GM12873 (cell line): Measurements from ENCODE around the gene CTNND2.

ENCODE experiments used
- TF ChIP-seq, protein P1 (sequence below): IDR thresholded peaks from 2 replicates; pipeline ENCODE4 v1.5.1; 2012; ENCODE audit warnings: low read depth, mild to moderate bottlenecking, moderate library complexity, low read length, control low read depth; ENCODE audit not compliant: insufficient read depth; ENCODE audit errors: missing control alignments

CTNND2 gene

DNA sequence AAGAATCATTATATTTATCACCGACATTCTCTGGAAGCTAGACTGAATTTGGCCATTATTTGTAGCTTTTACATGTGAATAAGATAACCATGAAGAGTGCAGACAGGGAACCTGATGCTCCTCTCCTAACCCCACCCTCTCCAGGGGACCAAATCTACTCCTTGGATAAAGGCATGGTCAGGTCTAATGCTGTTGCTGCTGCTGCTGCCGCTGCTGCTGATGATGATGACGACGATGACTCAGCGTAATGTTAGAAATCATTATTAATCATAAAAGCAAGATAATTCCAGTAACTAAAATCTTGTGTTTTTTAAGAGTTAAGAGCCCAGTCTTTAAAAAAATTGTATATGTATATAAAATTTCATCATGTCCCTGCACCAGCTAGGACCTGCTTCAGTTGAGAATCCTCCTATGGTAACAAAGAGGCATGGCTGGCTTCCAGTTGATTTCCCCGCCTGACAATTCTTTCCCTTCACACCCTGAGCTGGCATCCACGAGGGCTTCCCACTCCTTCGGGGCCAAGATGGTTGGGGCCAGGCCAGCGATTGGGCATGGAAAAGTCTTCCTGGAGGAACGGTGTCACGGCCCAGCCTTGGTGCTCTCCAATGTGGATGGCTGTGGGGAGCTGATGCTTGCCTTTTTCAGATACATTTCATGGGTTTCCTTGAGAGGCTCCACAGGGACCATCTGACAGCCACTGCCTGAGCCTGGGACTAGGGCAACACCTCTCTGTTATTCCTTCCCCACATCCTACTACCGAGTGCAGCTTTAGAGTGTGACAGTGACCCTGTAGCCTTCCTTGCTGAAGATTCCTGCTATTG is 400.0 kb downstream of the CTNND2 start:
- TF ChIP-seq, protein P1, sequence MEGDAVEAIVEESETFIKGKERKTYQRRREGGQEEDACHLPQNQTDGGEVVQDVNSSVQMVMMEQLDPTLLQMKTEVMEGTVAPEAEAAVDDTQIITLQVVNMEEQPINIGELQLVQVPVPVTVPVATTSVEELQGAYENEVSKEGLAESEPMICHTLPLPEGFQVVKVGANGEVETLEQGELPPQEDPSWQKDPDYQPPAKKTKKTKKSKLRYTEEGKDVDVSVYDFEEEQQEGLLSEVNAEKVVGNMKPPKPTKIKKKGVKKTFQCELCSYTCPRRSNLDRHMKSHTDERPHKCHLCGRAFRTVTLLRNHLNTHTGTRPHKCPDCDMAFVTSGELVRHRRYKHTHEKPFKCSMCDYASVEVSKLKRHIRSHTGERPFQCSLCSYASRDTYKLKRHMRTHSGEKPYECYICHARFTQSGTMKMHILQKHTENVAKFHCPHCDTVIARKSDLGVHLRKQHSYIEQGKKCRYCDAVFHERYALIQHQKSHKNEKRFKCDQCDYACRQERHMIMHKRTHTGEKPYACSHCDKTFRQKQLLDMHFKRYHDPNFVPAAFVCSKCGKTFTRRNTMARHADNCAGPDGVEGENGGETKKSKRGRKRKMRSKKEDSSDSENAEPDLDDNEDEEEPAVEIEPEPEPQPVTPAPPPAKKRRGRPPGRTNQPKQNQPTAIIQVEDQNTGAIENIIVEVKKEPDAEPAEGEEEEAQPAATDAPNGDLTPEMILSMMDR, result no peak

DNA sequence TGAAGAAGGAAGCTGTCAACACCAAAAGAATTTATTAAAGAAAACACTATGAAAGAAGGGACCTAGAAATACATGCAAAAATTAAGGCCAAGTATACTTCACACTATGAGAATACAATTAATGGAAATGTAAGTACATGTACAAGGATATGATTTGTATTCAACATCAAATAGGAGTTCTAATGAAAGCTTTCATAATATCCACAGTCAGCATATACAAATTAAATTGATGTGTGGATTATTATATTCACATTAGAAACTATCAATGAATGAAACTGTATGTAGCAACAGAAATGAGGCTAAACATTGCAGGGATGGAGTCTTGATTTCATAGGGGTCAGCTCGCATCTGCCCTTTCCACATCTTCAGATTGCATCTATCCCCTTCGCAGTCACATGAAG is 401.5 kb downstream of the CTNND2 start:
- TF ChIP-seq, protein P1, result no peak

DNA sequence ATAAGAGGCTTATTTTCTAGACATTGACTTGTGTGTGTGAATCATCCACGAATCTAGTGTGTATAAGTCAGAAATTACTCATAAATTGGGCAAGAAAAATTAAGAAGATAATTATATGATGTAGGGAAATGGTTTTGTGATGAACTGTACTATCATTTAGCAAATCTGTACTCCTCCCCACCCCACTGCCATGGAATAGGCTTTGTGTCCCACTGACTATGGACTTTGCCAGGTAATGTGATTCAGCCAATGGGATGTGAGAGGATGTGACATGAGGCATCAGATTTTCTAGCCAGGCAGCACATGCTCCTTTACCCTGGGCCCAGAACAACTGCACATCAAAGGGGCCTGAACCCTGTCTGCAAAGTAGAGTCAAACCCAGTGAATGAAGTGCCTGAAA is 406.6 kb downstream of the CTNND2 start:
- TF ChIP-seq, protein P1, result no peak

DNA sequence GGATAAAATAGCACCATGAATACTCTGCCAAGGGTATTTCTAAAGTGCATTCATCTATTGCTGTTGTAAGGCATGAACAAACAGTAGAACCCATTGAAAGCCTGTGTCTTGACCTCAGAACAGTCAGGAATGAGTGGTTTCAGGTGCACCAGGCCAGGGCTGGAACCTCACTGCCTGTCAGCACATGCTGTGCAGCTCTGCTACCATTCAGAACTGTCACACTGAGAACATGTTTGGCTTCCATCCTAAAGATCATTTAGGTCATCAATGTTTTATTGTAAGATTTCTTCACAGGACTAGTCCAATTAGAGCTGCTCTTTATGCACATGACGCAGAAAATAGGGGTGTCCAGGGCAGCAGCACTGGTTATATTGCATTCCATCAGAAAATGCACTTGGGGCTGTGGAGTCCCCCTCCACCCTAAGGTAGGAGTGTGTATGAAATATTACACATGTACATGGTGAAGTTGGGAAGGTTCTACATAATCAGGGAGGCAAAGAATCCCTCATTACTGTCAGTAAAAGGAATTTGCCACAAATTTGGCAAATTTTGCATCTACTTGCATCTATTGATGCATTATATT is 408.0 kb downstream of the CTNND2 start:
- TF ChIP-seq, protein P1, result no peak

DNA sequence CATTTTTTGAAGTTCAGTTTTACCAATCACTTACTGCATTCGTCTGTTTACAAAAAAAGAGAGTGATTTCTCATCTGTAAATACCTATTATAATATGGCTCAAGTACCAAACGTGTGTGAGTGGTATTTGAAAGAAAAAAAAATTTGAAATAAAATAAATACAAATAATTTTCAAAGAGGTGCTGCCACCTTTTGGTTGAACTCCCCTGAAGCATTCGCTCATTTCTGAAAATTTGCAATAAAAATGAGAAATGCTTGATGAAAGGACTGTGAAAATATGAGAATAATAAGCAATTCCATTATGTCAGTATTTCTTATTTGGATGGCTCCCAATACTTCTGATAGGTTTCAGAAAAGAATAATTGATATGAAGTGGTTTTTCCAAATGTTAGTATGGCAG is 409.9 kb downstream of the CTNND2 start:
- TF ChIP-seq, protein P1, result peak; percentile 7

DNA sequence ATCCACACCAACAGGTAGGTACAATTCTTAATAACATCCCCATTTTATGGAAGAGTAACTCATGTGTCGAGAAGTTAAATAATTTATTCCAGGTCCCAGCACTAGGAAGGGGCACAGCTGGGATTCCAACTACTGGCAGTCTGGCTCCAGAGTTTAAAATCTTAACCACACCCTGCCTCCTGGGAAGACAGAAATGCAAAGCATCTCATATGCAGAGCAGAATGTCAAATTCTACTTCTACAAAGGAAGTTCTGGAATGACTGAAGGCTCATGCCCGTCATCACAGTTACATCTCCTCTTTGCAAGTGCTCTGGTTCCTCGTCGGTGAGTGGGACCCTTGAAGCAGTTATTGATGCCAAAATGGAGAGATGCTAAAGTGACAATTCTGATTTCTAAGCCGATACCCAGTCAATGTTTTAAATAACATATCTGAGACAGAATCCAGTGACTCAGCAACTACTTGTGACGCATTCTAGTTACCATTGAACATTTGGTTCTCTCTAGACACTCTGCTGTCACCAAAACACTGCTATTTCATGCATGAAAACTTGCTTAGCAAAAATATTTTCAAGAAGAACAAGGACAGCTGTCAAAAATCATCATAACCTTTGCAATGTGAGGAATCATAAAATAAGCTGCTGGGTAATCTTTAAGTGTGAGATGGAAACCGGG is 412.7 kb downstream of the CTNND2 start:
- TF ChIP-seq, protein P1, result no peak

DNA sequence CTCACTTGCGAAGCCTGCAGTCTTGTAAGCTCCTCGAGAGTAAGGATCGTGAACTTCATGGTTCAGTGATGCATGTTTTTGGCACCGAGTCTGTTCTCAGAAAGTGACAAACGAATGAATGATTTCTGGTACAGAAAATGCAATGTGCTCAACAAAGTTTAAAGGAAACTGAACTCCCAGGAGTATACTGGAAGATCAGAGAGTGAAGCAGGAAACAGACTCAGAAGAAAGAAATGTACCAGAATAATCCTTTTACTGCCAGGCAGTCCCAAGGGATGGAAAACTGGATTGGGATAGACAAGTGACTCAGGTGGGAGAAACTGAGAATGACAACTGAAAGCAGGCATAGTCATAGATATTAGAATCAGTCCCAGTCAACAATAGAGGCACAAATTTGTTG is 420.6 kb downstream of the CTNND2 start:
- TF ChIP-seq, protein P1, result no peak
